ENCODE measurements around the gene SLC44A4. TPM values are rescaled to one million over a fixed set of nuclear protein-coding genes. Genes with fewer than 3 reads are reported as not detected.
"Not testable (repeated sequence)": the region's sequence is repeated elsewhere in the genome, so short reads cannot be mapped to it uniquely, and the experiment has no call there.

Gene SLC44A4
- total RNA-seq, 2 experiments from 2014 or later = not detected

- no peak for DNase-seq
- H3K27me3 Mint-ChIP-seq = no peaks in the 10 kb centered on the region
- no peaks in the 10 kb centered on the region for H3K36me3 Mint-ChIP-seq
- no peak overlapping the region for H3K4me3 Mint-ChIP-seq
- H3K9me3 Mint-ChIP-seq (ENCODE audit: low read depth) = no peaks in the 10 kb centered on the region
- ATAC-seq = no peak
- CTCF ChIA-PET = no interaction called here
- H3K4me1 Mint-ChIP-seq = peaks cover 4% of the 10 kb centered on the region
- no peak overlapping the region for H3K27ac Mint-ChIP-seq
Observed at GRCh38 chr6:31870385-31870921, 8.3 kb downstream of the SLC44A4 start.

GRCh38 chr6:31869343-31869742, 9.5 kb downstream of the SLC44A4 start:
- no peak for DNase-seq
- CTCF ChIA-PET = no interaction called here
- no peak for ATAC-seq
- Mint-ChIP-seq H3K4me3 (no peak overlapping the region), H3K36me3 (no peaks in the 10 kb centered on the region), H3K27ac (no peak overlapping the region), H3K4me1 (peaks cover 7% of the 10 kb centered on the region), H3K27me3 (no peaks in the 10 kb centered on the region), H3K9me3 (ENCODE audit: low read depth) (no peaks in the 10 kb centered on the region)

GRCh38 chr6:31868658-31868971, 10.2 kb downstream of the SLC44A4 start:
- not testable (repeated sequence) for H3K9me3 Mint-ChIP-seq (ENCODE audit: low read depth); H3K36me3 Mint-ChIP-seq; ATAC-seq; H3K27me3 Mint-ChIP-seq; H3K4me3 Mint-ChIP-seq; H3K27ac Mint-ChIP-seq; H3K4me1 Mint-ChIP-seq; DNase-seq
- CTCF ChIA-PET = interaction anchor here (0.7 to 1.0 kb wide), 2 partner anchors 25 to 38 kb away, joined by 3 to 4 read pairs; no protein-coding TSS in a partner anchor

DNA sequence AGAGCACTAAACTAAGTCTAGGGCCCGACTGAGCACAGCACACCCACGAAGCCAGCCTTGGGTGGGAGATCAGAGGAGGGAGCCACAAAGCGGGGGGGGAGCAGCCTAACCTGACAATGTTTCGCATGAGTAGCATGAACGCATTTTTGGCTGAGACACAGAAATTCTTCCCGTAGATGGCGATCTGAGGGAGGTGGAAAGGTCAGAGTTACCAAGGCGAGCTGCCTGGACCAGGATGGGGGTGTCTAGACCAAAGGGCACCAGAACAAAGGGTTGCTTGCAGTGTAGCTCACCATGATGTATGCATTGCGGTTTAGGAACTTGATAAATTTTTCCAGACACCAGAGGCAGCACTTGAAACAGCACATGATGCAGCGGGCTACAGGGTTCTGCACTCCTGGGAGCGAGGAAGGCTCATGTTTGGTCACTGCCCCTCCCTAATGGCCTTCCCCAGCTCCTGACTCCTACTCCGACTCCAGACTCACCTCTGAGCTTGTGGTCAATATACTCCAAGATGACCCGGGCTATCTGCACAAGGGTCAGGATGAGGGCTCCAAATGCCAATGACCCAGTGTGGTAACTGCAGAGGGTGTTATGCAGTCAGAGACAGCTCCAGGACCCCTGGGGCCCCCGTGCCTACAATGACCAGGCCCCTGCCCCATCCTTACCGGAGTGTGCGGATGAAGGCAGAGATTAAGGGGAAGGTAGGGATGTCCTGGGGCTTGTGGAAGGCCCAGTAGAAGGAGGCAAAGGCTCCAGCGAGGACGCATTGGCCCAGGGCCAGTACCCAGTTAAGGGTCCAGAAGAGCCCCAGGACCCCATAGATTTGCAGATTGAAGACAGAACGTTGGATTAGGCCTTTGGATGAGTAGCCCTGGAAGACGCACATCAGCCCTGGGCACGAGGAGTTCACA, 13.3 kb downstream of the SLC44A4 start:
- CTCF ChIA-PET = interaction anchor here (1.3 kb wide), 1 partner anchor 23 kb away, joined by 3 read pairs; no protein-coding TSS in a partner anchor
- Mint-ChIP-seq H3K4me1 (peaks cover 22% of the 10 kb centered on the region), H3K36me3 (no peaks in the 10 kb centered on the region), H3K27ac (no peak overlapping the region), H3K4me3 (no peak overlapping the region), H3K9me3 (ENCODE audit: low read depth) (no peaks in the 10 kb centered on the region), H3K27me3 (no peaks in the 10 kb centered on the region)
- ATAC-seq = no peak
- DNase-seq = no peak

DNA sequence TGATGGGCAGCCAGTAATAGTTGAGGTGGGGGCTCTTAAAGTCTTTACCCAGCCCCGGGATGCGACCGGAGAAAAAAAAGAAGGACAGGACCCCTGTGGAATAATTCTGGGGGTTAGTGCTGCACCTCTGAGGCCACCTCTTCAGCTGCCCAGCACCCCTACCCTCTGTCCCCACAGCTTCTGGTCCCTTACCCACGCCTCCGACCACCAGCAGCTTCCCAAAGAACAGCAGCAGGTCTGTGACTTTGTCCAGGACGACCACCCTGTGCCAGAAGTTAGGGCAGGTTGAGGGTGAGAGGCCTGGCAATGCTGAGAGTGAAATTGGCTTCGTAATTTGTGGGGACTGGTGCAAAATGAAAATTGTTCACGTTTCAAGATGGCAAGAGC, 14.0 kb downstream of the SLC44A4 start:
- Mint-ChIP-seq H3K27ac (no peak overlapping the region), H3K36me3 (no peaks in the 10 kb centered on the region), H3K27me3 (no peaks in the 10 kb centered on the region), H3K4me3 (no peak overlapping the region), H3K9me3 (ENCODE audit: low read depth) (no peaks in the 10 kb centered on the region), H3K4me1 (peaks cover 22% of the 10 kb centered on the region)
- CTCF ChIA-PET = interaction anchor here (1.1 to 1.3 kb wide), 4 partner anchors 24 to 313 kb away, joined by 3 to 5 read pairs (median 4); partner anchors contain the start of gene EHMT2
- ATAC-seq = no peak
- DNase-seq = no peak

GRCh38 chr6:31864123-31864562, 14.7 kb downstream of the SLC44A4 start:
- Mint-ChIP-seq H3K4me1 (peaks cover 22% of the 10 kb centered on the region), H3K4me3 (peak overlapping the region; percentile 93), H3K27ac (peak overlapping the region; percentile 90)
- ATAC-seq; H3K27me3 Mint-ChIP-seq; H3K9me3 Mint-ChIP-seq (ENCODE audit: low read depth); H3K36me3 Mint-ChIP-seq; DNase-seq: not testable (repeated sequence)
- CTCF ChIA-PET = interaction anchor here (0.7 to 2.8 kb wide), 10 partner anchors 12 to 313 kb away, joined by 3 to 8 read pairs (median 4); partner anchors contain the start of genes EHMT2 and LY6G5C

DNA sequence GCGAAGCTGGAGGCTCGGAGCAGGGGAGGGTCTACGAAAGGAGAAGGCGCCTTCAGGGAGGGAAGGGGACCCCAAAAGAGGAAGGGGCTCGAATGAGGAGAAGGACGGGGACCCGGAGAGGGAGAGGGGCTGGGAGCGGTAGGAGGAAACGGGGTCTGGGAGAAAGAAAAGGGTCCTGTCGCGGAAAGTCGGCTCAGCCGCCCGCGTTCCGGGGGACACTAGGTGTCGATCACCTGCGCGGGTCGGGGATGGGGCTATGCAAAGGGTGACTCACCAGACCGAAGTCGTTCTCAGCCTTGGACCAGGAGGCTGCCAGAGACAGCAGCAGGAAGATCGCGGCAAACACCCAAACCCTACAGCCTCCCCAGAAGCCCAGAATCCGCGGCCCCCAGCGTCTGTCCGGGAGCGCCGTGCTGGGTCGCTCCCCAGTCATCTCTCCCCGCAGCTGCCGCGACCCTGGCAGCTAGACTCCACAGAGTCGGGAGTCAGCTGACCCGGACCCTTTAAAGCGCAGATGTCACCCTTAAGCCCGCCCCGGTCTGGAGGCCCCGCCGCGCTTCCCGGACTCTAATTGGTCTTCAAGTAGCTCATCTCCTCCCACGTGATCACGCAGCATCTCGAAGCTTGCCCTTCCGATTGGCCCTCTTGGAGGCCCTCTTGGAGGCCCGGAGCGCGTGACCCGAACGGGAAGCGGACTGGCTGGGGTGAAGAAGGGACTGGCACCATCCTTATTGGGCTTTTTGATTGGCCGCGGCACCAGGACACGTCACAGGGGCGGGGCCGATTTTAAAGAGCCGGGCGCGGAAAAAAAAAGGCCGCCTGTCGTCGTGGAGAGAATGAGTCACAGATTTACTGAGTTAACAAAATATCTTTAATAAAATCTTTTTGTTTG, 16.2 kb downstream of the SLC44A4 start, which contains the start of gene NEU1:
TSS of gene NEU1 (minus strand) at position 478 of the 892 bp plus-strand sequence. CDS start at position 433, 45 bp downstream.
- Mint-ChIP-seq H3K27me3 (no peaks in the 10 kb centered on the region), H3K4me3 (peak within 1 kb of the TSS; percentile 93), H3K36me3 (peaks cover 3% of the 10 kb centered on the region), H3K9me3 (ENCODE audit: low read depth) (no peaks in the 10 kb centered on the region), H3K27ac (peak within 1 kb of the TSS; percentile 90), H3K4me1 (peaks cover 22% of the 10 kb centered on the region)
- CTCF ChIA-PET = interaction anchor here (0.6 to 2.8 kb wide), 12 partner anchors 10 to 266 kb away, joined by 3 to 10 read pairs (median 3); partner anchors contain the start of gene EHMT2
- peak; percentile 100 for DNase-seq
- peak; percentile 92 for ATAC-seq

GRCh38 chr6:31861919-31862343, 16.9 kb downstream of the SLC44A4 start:
- Mint-ChIP-seq H3K9me3 (ENCODE audit: low read depth) (no peaks in the 10 kb centered on the region), H3K27ac (peak overlapping the region; percentile 90), H3K4me3 (peak overlapping the region; percentile 93), H3K4me1 (peaks cover 22% of the 10 kb centered on the region), H3K36me3 (peaks cover 3% of the 10 kb centered on the region), H3K27me3 (no peaks in the 10 kb centered on the region)
- ATAC-seq (no peak), DNase-seq (no peak)
- CTCF ChIA-PET = interaction anchor here (1.2 to 2.8 kb wide), 6 partner anchors 9 to 205 kb away, joined by 3 to 10 read pairs (median 6); partner anchors contain the start of gene EHMT2

DNA sequence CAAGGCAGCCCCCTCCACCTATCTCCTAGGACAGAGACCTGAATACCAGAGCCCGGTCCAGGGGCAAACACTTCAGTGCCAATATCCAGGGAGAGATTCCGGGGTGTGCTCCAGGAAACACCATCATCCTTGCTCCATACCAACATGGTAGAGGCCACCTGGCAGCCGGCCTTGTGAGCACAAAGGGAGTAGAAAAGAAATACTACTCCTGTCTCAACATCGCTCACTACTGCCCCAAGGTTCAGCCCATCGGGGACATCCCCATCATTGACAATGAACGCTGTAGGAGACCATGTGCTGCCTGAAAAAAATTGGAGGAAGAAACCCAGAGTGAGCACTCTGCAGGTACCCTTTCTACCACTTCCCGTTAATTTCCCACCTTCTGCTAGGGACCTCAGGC, 17.6 kb downstream of the SLC44A4 start:
- H3K4me3 Mint-ChIP-seq = peak overlapping the region; percentile 93
- DNase-seq (no peak), ATAC-seq (no peak)
- peaks cover 3% of the 10 kb centered on the region for H3K36me3 Mint-ChIP-seq
- CTCF ChIA-PET = no interaction called here
- no peak overlapping the region for H3K27ac Mint-ChIP-seq
- H3K27me3 Mint-ChIP-seq = no peaks in the 10 kb centered on the region
- peaks cover 22% of the 10 kb centered on the region for H3K4me1 Mint-ChIP-seq
- H3K9me3 Mint-ChIP-seq (ENCODE audit: low read depth) = no peaks in the 10 kb centered on the region

- Mint-ChIP-seq H3K27ac (no peak overlapping the region), H3K4me1 (peaks cover 22% of the 10 kb centered on the region), H3K4me3 (no peak overlapping the region), H3K27me3 (no peaks in the 10 kb centered on the region), H3K36me3 (peaks cover 3% of the 10 kb centered on the region), H3K9me3 (ENCODE audit: low read depth) (no peaks in the 10 kb centered on the region)
- DNase-seq = no peak
- ATAC-seq = no peak
- CTCF ChIA-PET = interaction anchor here (1.4 kb wide), 1 partner anchor 29 kb away, joined by 3 read pairs; no protein-coding TSS in a partner anchor
Observed at GRCh38 chr6:31860349-31860748, 18.4 kb downstream of the SLC44A4 start.

GRCh38 chr6:31859923-31860322, 18.9 kb downstream of the SLC44A4 start:
- no peak overlapping the region for H3K4me3 Mint-ChIP-seq
- peaks cover 3% of the 10 kb centered on the region for H3K36me3 Mint-ChIP-seq
- H3K9me3 Mint-ChIP-seq (ENCODE audit: low read depth) = no peaks in the 10 kb centered on the region
- peaks cover 19% of the 10 kb centered on the region for H3K4me1 Mint-ChIP-seq
- CTCF ChIA-PET = interaction anchor here (1.4 kb wide), 1 partner anchor 29 kb away, joined by 3 read pairs; no protein-coding TSS in a partner anchor
- ATAC-seq = no peak
- no peak for DNase-seq
- H3K27ac Mint-ChIP-seq = no peak overlapping the region
- no peaks in the 10 kb centered on the region for H3K27me3 Mint-ChIP-seq

GRCh38 chr6:31858707-31859106, 20.1 kb downstream of the SLC44A4 start:
- ATAC-seq (no peak), DNase-seq (no peak)
- CTCF ChIA-PET = no interaction called here
- Mint-ChIP-seq H3K9me3 (ENCODE audit: low read depth) (no peaks in the 10 kb centered on the region), H3K4me1 (peaks cover 17% of the 10 kb centered on the region), H3K27ac (no peak overlapping the region), H3K27me3 (no peaks in the 10 kb centered on the region), H3K4me3 (no peak overlapping the region), H3K36me3 (peaks cover 3% of the 10 kb centered on the region)

- not testable (repeated sequence) for H3K27ac Mint-ChIP-seq; H3K36me3 Mint-ChIP-seq; H3K27me3 Mint-ChIP-seq; H3K9me3 Mint-ChIP-seq (ENCODE audit: low read depth); ATAC-seq; DNase-seq; H3K4me3 Mint-ChIP-seq
- CTCF ChIA-PET = interaction anchor here (1.5 kb wide), 1 partner anchor 13 kb away, joined by 3 read pairs; no protein-coding TSS in a partner anchor
- H3K4me1 Mint-ChIP-seq = peaks cover 16% of the 10 kb centered on the region
Observed at GRCh38 chr6:31857774-31858173, 21.0 kb downstream of the SLC44A4 start.
